Osteocyte (in vitro differentiated cells): ENCODE measurements around the gene PRKAR1B. TPM values are rescaled to one million over a fixed set of nuclear protein-coding genes. Genes with fewer than 3 reads are reported as not detected.

Source experiments
- DNase-seq: peaks from one replicate; pipeline ENCODE4 v3.0.0; 2021; ENCODE audit warnings: mixed read lengths; ENCODE audit not compliant: unreplicated experiment; ENCODE audit errors: extremely low spot score
- H3K27ac Mint-ChIP-seq: one replicate; pipeline ENCODE4 v1.8.0; 2021; ENCODE audit warnings: mild to moderate bottlenecking, mixed read lengths; ENCODE audit not compliant: unreplicated experiment
- H3K27me3 Mint-ChIP-seq: one replicate; pipeline ENCODE4 v1.8.0; 2021; ENCODE audit warnings: mixed read lengths; ENCODE audit not compliant: unreplicated experiment
- H3K36me3 Mint-ChIP-seq: one replicate; pipeline ENCODE4 v1.8.0; 2021; ENCODE audit warnings: mixed read lengths; ENCODE audit not compliant: unreplicated experiment
- H3K4me1 Mint-ChIP-seq: one replicate; pipeline ENCODE4 v1.8.0; 2021; ENCODE audit warnings: mixed read lengths; ENCODE audit not compliant: unreplicated experiment
- H3K4me3 Mint-ChIP-seq: one replicate; pipeline ENCODE4 v1.8.0; 2021; ENCODE audit warnings: mild to moderate bottlenecking, moderate library complexity, mixed read lengths; ENCODE audit not compliant: unreplicated experiment
- H3K9me3 Mint-ChIP-seq: one replicate; pipeline ENCODE4 v1.8.0; 2021; ENCODE audit warnings: mixed read lengths; ENCODE audit not compliant: unreplicated experiment
- total RNA-seq: library from RNA; stranded (reverse); gene quantifications from 2 replicates; pipeline ENCODE4 v1.2.1, GENCODE V29; 2021
- TF ChIP-seq, protein P1 (sequence below): fragments of 200-600 bp; sonication (generic); IDR thresholded peaks from 2 replicates; pipeline ENCODE4 v1.5.0; 2021; ENCODE audit warnings: antibody characterized with exemption, mild to moderate bottlenecking, moderate library complexity

The PRKAR1B gene
- total RNA-seq, 1 donor from 2014 or later: 12.0 TPM

DNA sequence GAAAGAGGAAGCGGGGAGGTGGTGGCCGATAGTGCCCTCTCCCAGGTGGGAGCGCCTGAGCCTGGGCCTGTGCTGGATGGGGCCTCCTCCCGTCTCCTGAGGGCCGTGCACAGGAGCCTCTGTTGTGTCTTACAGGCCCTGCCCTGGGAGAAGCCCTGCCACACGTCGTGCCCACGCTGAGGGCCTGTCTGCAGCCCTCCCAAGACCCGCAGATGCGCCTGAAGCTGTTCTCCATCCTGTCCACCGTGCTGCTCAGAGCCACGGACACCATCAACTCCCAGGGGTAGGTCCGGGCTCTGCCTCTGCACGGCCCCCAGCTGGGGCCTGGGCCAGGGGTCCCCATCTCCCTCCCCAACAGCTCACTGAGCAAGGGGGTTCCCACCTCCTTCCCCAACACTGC is 43.3 kb upstream of the PRKAR1B start:
- DNase-seq: no peak
- Mint-ChIP-seq H3K4me3 (no peak overlapping the region), H3K9me3 (no peaks in the 10 kb centered on the region), H3K27ac (no peak overlapping the region), H3K4me1 (peaks cover 31% of the 10 kb centered on the region), H3K36me3 (peaks cover 19% of the 10 kb centered on the region), H3K27me3 (no peaks in the 10 kb centered on the region)
- TF ChIP-seq, protein P1, sequence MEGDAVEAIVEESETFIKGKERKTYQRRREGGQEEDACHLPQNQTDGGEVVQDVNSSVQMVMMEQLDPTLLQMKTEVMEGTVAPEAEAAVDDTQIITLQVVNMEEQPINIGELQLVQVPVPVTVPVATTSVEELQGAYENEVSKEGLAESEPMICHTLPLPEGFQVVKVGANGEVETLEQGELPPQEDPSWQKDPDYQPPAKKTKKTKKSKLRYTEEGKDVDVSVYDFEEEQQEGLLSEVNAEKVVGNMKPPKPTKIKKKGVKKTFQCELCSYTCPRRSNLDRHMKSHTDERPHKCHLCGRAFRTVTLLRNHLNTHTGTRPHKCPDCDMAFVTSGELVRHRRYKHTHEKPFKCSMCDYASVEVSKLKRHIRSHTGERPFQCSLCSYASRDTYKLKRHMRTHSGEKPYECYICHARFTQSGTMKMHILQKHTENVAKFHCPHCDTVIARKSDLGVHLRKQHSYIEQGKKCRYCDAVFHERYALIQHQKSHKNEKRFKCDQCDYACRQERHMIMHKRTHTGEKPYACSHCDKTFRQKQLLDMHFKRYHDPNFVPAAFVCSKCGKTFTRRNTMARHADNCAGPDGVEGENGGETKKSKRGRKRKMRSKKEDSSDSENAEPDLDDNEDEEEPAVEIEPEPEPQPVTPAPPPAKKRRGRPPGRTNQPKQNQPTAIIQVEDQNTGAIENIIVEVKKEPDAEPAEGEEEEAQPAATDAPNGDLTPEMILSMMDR: no peak

- TF ChIP-seq, protein P1: no peak
- H3K4me1 Mint-ChIP-seq: peaks cover 31% of the 10 kb centered on the region
Measured at GRCh38 chr7:768881-769504, 41.9 kb upstream of the PRKAR1B start.

GRCh38 chr7:767941-768731 is 41.1 kb upstream of the PRKAR1B start:
- TF ChIP-seq, protein P1: no peak
- peaks cover 36% of the 10 kb centered on the region for H3K36me3 Mint-ChIP-seq
- DNase-seq: no peak
- no peaks in the 10 kb centered on the region for H3K9me3 Mint-ChIP-seq
- H3K4me1 Mint-ChIP-seq: peaks cover 31% of the 10 kb centered on the region
- no peak overlapping the region for H3K27ac Mint-ChIP-seq
- H3K27me3 Mint-ChIP-seq: no peaks in the 10 kb centered on the region
- H3K4me3 Mint-ChIP-seq: no peak overlapping the region

More at GRCh38 chr7:768881-769504, 41.9 kb upstream of the PRKAR1B start:
- DNase-seq: no peak
- H3K36me3 Mint-ChIP-seq: peaks cover 30% of the 10 kb centered on the region
- no peaks in the 10 kb centered on the region for H3K27me3 Mint-ChIP-seq
- no peak overlapping the region for H3K4me3 Mint-ChIP-seq
- no peak overlapping the region for H3K27ac Mint-ChIP-seq
- H3K9me3 Mint-ChIP-seq: no peaks in the 10 kb centered on the region

GRCh38 chr7:767580-767940 is 40.5 kb upstream of the PRKAR1B start:
- no peak for DNase-seq
- Mint-ChIP-seq H3K9me3 (no peaks in the 10 kb centered on the region), H3K27ac (no peak overlapping the region), H3K36me3 (peaks cover 36% of the 10 kb centered on the region), H3K4me3 (no peak overlapping the region), H3K27me3 (no peaks in the 10 kb centered on the region), H3K4me1 (peaks cover 31% of the 10 kb centered on the region)
- TF ChIP-seq, protein P1: no peak

DNA sequence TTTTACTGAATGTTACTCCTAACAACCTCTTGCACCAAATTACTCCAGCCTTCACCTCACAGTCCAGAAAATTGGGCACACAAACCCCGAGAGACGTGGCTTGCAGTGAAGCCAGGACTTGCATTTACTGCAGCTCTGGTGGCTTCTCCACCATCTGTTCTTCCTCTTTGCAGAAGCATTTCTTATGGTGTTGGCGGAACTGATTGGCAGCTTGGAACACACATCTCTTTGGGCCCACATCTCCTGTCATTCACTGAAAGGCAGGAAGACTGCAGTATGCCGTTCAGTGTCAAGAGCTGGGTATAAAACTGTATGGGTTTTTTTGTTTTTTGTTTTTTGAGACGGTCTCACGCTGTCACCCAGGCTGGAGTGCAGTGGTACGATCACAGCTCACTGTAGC is 38.3 kb upstream of the PRKAR1B start:
- DNase-seq: no peak
- Mint-ChIP-seq H3K9me3 (no peaks in the 10 kb centered on the region), H3K36me3 (peaks cover 38% of the 10 kb centered on the region), H3K27me3 (no peaks in the 10 kb centered on the region), H3K27ac (no peak overlapping the region), H3K4me1 (peaks cover 15% of the 10 kb centered on the region), H3K4me3 (no peak overlapping the region)
- TF ChIP-seq, protein P1: no peak
